Measurements from ENCODE around the gene STIM1.
"Not testable (repeated sequence)": the region's sequence is repeated elsewhere in the genome, so short reads cannot be mapped to it uniquely, and the experiment has no call there.

STIM1 gene

DNA sequence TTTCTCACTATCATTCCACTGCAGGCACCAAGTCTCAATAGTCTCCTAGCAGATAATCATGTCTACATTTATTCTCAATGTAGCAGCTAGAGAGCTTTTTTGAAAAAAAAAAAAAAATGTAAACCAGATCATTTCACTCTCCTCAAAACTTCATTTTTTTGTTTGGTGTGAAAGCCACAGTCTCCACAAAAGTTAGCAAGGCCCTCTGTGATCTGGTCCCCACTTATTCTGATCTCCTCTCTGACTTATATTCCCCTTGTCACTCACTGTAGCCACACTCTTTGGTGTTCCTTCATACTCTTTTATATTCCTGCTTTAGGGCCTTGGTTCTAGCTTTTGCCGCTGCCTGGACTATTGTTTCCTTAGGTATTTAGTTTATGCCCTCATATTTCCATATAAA, 137.5 kb downstream of the STIM1 start:
- H3K36me3 ChIP-seq (ENCODE audit: insufficient read depth, insufficient read length, low read length) = no peaks in the 10 kb centered on the region
- H3K4me1 ChIP-seq (ENCODE audit: insufficient read depth, insufficient read length) = no peaks in the 10 kb centered on the region
- peaks cover 33% of the 10 kb centered on the region for H3K9me3 ChIP-seq (ENCODE audit: insufficient read depth, low read length)
- H3K4me3 ChIP-seq (ENCODE audit: insufficient read length, low read depth) = no peak overlapping the region
- no peaks in the 10 kb centered on the region for H3K27me3 ChIP-seq (ENCODE audit: insufficient read depth, insufficient read length)
- no peak for TF ChIP-seq YY1 (IDR thresholded peaks at IDR 0.05; ENCODE audit: insufficient read depth, insufficient read length)
- TF ChIP-seq ZNF274 (IDR thresholded peaks at IDR 0.05; ENCODE audit: low read depth, low read length) = no peak
- no peak for TF ChIP-seq SUZ12 (IDR thresholded peaks at IDR 0.05; ENCODE audit: extremely low read depth, insufficient read depth, insufficient read length)
- H3K9ac ChIP-seq (ENCODE audit: insufficient read length, low read depth) = no peak overlapping the region
- no peak for DNase-seq (ENCODE audit: low read depth, low spot score)

DNA sequence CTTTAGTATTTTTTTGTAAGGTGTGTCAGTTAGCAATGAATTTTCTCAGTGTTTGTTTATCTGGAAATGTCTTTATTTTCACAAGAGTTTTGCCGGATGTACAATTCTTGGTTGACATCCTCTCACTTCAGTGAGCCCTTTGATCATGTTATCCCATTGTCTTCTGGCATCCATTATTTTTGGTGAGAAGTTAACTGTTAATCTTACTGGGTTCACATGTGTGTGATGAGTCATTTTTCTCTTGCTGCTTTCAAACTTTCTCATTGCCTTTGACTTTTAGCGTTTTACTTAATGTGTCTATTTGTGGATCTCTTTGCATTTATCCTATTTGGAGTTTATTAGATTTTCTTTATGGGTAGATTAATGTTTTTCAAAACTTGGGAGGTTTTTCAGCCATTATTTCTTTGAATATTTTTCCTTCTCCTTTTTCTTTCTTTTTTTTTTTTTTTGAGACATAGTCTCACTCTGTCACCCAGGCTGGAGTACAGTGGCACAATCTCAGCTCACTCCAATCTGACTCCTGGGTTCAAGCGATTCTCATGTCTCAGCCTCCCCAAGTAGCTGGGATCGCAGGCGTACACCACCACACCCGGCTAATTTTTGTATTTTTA, 138.7 kb downstream of the STIM1 start:
- no peak for DNase-seq (ENCODE audit: low read depth, low spot score)
- no peaks in the 10 kb centered on the region for H3K36me3 ChIP-seq (ENCODE audit: insufficient read depth, insufficient read length, low read length)
- H3K9ac ChIP-seq (ENCODE audit: insufficient read length, low read depth) = no peak overlapping the region
- H3K4me3 ChIP-seq (ENCODE audit: insufficient read length, low read depth) = no peak overlapping the region
- no peaks in the 10 kb centered on the region for H3K27me3 ChIP-seq (ENCODE audit: insufficient read depth, insufficient read length)
- H3K9me3 ChIP-seq (ENCODE audit: insufficient read depth, low read length) = peaks cover 41% of the 10 kb centered on the region
- H3K4me1 ChIP-seq (ENCODE audit: insufficient read depth, insufficient read length) = no peaks in the 10 kb centered on the region
- TF ChIP-seq SUZ12 (IDR thresholded peaks at IDR 0.05; ENCODE audit: extremely low read depth, insufficient read depth, insufficient read length) (no peak), YY1 (IDR thresholded peaks at IDR 0.05; ENCODE audit: insufficient read depth, insufficient read length) (no peak), ZNF274 (IDR thresholded peaks at IDR 0.05; ENCODE audit: low read depth, low read length) (no peak)

DNA sequence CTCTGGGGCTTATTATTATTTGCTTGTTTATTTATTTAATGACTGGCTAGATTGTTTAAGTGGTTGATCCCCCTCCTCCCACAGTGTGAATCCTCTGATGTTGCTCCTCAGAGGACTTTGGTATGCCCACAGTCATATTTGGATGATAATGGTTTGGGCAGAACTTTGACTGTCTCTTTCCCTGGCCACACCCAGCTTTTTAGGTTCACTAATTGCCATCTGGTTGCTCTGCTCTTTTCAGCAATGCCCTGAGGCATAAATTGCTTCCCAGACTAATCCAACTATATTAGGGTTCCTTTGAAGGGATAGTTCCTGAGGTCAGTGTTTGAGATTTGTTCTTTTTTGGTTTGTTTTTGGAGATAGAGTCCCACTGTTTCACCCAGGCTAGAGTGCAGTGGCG, 139.8 kb downstream of the STIM1 start:
- H3K9me3 ChIP-seq (ENCODE audit: insufficient read depth, low read length) = peaks cover 47% of the 10 kb centered on the region
- no peak overlapping the region for H3K4me3 ChIP-seq (ENCODE audit: insufficient read length, low read depth)
- DNase-seq (ENCODE audit: low read depth, low spot score) = no peak
- no peaks in the 10 kb centered on the region for H3K36me3 ChIP-seq (ENCODE audit: insufficient read depth, insufficient read length, low read length)
- no peaks in the 10 kb centered on the region for H3K4me1 ChIP-seq (ENCODE audit: insufficient read depth, insufficient read length)
- H3K27me3 ChIP-seq (ENCODE audit: insufficient read depth, insufficient read length) = no peaks in the 10 kb centered on the region
- H3K9ac ChIP-seq (ENCODE audit: insufficient read length, low read depth) = no peak overlapping the region
- TF ChIP-seq SUZ12 (IDR thresholded peaks at IDR 0.05; ENCODE audit: extremely low read depth, insufficient read depth, insufficient read length) = no peak
- TF ChIP-seq YY1 (IDR thresholded peaks at IDR 0.05; ENCODE audit: insufficient read depth, insufficient read length) = no peak
- no peak for TF ChIP-seq ZNF274 (IDR thresholded peaks at IDR 0.05; ENCODE audit: low read depth, low read length)

DNA sequence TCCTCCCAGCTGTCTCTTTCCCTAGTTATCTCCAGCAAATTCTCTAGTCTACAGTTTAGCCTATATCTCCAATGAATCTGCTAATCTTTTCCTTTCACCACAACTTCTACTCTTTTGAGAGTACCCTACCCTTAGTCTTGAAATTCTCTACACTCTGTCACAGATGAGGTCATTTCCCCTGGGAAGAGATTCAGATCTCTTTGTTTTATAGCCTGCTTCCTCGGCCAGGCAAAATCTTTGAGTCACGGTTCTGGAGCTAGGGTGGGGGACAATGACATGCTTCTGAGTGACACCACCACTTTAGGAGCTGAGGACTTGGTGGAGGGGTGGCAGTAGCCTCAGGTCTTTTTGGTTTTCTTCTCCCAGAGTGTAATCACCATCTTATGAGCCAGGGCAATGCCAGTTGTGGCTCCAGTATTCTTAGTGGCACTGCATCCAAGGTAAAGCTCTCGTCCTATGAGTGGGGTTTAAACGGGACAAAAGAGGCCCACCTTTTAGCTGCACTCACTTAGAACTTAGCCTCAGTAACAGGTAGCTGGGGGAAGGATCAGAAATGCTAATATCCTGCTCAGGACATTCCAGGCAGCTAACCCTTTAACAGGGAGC, 140.6 kb downstream of the STIM1 start:
- TF ChIP-seq ZNF274 (IDR thresholded peaks at IDR 0.05; ENCODE audit: low read depth, low read length) = no peak
- TF ChIP-seq YY1 (IDR thresholded peaks at IDR 0.05; ENCODE audit: insufficient read depth, insufficient read length) = no peak
- TF ChIP-seq SUZ12 (IDR thresholded peaks at IDR 0.05; ENCODE audit: extremely low read depth, insufficient read depth, insufficient read length) = no peak
- Histone ChIP-seq H3K9me3 (ENCODE audit: insufficient read depth, low read length) (peaks cover 47% of the 10 kb centered on the region), H3K36me3 (ENCODE audit: insufficient read depth, insufficient read length, low read length) (no peaks in the 10 kb centered on the region), H3K9ac (ENCODE audit: insufficient read length, low read depth) (no peak overlapping the region), H3K4me1 (ENCODE audit: insufficient read depth, insufficient read length) (no peaks in the 10 kb centered on the region), H3K27me3 (ENCODE audit: insufficient read depth, insufficient read length) (no peaks in the 10 kb centered on the region), H3K4me3 (ENCODE audit: insufficient read length, low read depth) (no peak overlapping the region)
- DNase-seq (ENCODE audit: low read depth, low spot score) = peak; percentile 6

DNA sequence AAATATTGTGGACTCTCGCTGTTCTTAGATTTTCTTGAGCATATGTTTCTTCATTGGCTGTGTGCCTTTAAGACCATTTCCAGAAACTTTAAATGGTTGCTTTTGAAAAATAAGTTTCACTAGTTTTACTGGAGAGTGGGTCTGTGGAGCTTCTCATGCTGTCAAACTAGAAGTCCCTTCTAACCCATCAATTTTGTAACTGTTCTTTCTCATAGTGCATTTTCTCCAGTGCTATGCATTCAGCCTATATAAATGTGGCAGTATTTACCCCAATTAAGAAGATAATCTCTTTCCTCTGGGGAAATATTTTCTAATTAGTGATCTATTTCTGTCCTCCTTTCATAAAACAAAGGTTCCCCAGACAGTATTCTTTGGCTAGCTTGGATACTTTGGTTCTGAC, 141.2 kb downstream of the STIM1 start:
- Histone ChIP-seq H3K4me3 (ENCODE audit: insufficient read length, low read depth) (no peak overlapping the region), H3K27me3 (ENCODE audit: insufficient read depth, insufficient read length) (no peaks in the 10 kb centered on the region), H3K36me3 (ENCODE audit: insufficient read depth, insufficient read length, low read length) (no peaks in the 10 kb centered on the region), H3K4me1 (ENCODE audit: insufficient read depth, insufficient read length) (no peaks in the 10 kb centered on the region), H3K9me3 (ENCODE audit: insufficient read depth, low read length) (peaks cover 47% of the 10 kb centered on the region), H3K9ac (ENCODE audit: insufficient read length, low read depth) (no peak overlapping the region)
- DNase-seq (ENCODE audit: low read depth, low spot score) = no peak
- TF ChIP-seq ZNF274 (IDR thresholded peaks at IDR 0.05; ENCODE audit: low read depth, low read length) = no peak

DNA sequence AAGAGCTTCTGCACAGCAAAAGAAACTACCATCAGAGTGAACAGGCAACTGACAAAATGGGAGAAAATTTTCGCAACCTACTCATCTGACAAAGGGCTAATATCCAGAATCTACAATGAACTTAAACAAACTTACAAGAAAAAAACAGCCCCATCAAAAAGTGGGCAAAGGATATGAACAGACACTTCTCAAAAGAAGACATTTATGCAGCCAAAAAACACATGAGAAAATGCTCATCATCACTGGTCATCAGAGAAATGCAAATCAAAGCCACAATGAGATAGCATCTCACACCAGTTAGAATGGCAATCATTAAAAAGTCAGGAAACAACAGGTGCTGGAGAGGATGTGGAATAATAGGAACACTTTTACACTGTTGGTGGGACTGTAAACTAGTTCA, 149.3 kb downstream of the STIM1 start:
- H3K27me3 ChIP-seq (ENCODE audit: insufficient read depth, insufficient read length); H3K4me3 ChIP-seq (ENCODE audit: insufficient read length, low read depth); H3K9ac ChIP-seq (ENCODE audit: insufficient read length, low read depth); H3K4me1 ChIP-seq (ENCODE audit: insufficient read depth, insufficient read length); DNase-seq (ENCODE audit: low read depth, low spot score); H3K36me3 ChIP-seq (ENCODE audit: insufficient read depth, insufficient read length, low read length); H3K9me3 ChIP-seq (ENCODE audit: insufficient read depth, low read length): not testable (repeated sequence)

DNA sequence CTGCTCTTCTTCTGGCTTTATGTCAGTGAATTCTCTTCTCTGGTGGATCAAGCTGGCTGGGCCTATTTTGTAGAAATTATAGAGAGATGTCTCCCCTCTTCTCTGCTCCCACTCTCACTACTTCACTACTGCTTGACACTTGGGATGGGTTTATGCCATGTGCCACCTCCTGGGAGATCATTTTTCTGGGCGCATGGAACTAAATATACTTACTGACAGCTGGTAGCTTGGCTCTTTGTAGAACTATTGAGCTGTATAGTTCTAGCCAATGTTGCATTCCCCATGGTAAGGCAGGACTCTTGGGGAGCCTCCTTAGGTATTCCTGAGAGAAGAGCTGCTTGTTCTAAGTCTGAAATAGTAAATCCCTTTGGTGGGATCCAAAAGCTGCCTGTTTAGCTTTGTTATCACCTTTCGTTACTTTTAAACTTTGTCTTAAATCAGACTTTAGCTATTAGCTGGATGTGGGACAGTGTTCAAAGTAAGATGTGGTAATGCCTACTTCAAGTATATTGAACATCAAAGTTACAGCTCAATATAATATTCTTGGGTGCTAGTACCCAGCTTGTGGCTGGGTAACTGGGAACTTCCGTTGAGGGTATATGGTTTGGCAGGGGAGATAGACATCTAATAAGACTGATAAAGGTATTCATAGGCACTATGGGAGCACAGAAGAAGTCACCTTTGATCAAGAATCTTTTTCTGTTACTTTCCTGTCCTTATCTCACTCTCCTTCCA, 151.6 kb downstream of the STIM1 start:
- H3K4me1 ChIP-seq (ENCODE audit: insufficient read depth, insufficient read length) = no peaks in the 10 kb centered on the region
- H3K9me3 ChIP-seq (ENCODE audit: insufficient read depth, low read length) = no peaks in the 10 kb centered on the region
- no peak for DNase-seq (ENCODE audit: low read depth, low spot score)

More for the DNA sequence above, 151.6 kb downstream of the STIM1 start:
- no peaks in the 10 kb centered on the region for H3K36me3 ChIP-seq (ENCODE audit: insufficient read depth, insufficient read length, low read length)
- H3K27me3 ChIP-seq (ENCODE audit: insufficient read depth, insufficient read length) = no peaks in the 10 kb centered on the region
- no peak for TF ChIP-seq YY1 (IDR thresholded peaks at IDR 0.05; ENCODE audit: insufficient read depth, insufficient read length)
- no peak for TF ChIP-seq SUZ12 (IDR thresholded peaks at IDR 0.05; ENCODE audit: extremely low read depth, insufficient read depth, insufficient read length)
- TF ChIP-seq ZNF274 (IDR thresholded peaks at IDR 0.05; ENCODE audit: low read depth, low read length) = no peak
- no peak overlapping the region for H3K9ac ChIP-seq (ENCODE audit: insufficient read length, low read depth)
- no peak overlapping the region for H3K4me3 ChIP-seq (ENCODE audit: insufficient read length, low read depth)
